Effector CD4-positive, alpha-beta T cell (primary cell): ENCODE measurements around the gene IL11RA.
"Not testable (repeated sequence)": the region's sequence is repeated elsewhere in the genome, so short reads cannot be mapped to it uniquely, and the experiment has no call there.

Experiments used
- DNase-seq: peaks from one replicate; pipeline ENCODE4 v3.0.0-alpha.2; 2020

IL11RA gene

GRCh38 chr9:34630402-34631154 is 21.4 kb upstream of the IL11RA start:
- no peak for DNase-seq

DNA sequence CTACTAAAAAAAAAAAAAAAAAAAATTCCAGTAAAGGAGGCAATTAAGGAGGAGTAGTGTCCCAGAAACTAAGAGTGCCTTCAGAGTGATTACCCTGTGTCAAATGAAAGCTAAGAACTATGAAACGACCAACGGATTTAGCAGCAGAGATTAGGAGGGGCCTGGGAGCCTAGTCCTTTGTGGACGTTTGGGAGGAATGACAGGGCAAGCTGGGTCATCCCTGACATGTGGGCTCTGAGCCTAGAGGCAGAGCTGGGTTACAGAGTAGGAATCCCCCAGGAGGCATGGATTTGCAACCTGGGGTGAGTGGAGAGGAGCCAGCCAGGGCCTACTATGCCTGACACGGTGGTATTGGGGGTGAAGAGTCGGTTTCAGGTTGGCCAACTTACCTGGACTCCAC is 18.8 kb upstream of the IL11RA start:
- DNase-seq: no peak

GRCh38 chr9:34633851-34634550 is 18.0 kb upstream of the IL11RA start:
- DNase-seq: peak; percentile 72

DNA sequence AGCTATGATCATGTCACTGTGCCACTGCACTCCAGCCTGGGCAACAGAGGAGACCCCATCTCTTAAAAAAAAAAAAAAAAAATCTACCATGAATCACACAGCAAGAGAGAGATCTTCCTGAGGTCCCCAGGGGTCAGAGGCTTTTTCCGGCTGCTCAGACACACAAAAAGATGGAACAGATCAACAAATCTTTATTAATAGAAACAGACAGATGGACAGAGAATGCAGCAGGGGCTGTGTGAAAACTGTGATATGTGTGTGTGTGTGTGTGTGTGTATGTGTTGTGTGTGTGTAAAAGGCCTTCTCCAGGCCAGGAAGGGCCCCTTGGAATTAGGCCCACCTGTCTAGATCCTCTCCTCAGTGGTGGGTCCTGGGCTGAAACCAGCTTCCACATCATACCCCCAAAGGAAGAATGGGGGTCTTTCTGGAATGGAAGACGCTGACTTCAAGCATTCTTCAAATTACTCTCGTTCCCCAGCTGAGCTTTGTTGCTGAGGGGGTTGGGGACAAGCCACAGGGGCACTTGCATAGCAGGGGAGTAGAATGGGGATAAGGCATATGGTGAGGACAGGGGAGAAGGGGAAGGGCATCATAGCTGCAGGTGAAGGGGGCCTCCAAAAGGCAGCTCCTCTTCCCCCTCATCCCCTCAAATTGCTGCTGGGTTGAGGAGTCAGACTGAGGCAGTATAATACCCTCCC is 17.3 kb upstream of the IL11RA start:
- no peak for DNase-seq

- DNase-seq: no peak
Measured at GRCh38 chr9:34635556-34635955, 16.4 kb upstream of the IL11RA start.

DNA sequence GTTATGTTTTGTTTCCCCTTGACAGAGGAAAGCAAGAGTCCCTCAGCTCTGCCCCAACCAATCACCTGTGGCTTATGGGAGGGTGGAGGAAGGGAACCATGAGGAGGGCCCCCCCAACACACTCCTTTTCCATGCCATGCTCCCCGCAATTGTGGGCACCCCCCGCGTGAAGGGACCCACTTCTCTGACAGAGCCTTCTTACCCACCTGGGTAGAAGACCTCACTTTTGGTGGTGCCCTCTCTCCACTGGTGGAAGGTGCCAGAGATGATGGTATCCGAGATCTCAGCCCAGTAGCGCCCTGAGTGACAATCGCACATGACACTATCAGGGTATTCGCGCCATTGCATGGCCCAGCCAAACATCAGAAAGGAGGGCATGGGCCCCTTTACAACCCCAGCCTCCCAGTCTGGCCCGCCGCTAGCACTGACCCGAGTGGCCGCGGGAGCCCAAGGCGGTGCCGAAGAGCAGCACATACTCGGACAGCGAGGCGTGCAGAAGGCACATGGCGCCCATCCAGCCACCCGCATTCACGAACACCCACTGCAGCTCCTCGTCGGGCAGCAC is 15.1 kb upstream of the IL11RA start:
- no peak for DNase-seq

DNA sequence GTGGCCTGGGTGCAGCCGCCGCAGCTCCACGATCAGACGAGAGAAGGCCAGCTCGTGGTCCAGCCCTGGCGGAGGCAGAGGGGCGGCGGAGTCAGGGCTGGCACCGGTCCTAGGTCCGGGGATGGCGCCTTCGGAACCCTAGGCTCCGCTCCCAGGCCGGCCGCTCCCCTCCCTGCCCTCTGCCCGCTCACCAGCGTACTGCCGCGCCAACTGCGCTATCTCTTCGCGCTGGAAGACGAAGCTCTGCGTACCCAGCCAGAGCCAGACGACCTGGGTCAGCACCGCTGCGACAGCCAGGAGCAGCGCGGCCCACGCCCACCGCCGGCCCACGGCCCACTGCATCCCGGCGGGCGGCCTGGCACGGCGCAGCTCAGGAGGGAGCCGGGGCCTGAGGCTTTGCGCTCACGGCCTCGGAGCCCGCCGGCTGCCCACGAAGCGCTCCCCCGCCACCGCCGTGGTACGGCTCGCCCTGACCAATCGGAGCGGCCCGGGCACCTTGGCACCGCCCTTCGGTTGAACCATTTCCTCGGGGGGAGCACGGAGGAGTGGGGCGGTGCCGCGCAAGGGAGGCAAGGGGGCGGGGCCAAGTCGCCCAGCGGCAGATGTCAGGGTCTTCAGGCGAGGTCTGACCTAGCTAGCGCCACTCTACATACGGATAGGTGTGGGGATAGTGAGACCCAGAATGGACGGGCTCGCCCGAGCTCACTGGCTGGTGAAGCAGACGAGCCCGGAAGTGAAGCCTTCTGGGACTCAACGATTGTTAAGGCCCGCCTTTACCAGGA is 14.4 kb upstream of the IL11RA start, which contains the start of gene SIGMAR1:
TSS of gene SIGMAR1 (minus strand) at position 432 of the 782 bp plus-strand sequence. CDS start at position 342, 90 bp downstream.
- DNase-seq: peak; percentile 89

GRCh38 chr9:34638138-34638445 is 13.9 kb upstream of the IL11RA start:
- DNase-seq: no peak

DNA sequence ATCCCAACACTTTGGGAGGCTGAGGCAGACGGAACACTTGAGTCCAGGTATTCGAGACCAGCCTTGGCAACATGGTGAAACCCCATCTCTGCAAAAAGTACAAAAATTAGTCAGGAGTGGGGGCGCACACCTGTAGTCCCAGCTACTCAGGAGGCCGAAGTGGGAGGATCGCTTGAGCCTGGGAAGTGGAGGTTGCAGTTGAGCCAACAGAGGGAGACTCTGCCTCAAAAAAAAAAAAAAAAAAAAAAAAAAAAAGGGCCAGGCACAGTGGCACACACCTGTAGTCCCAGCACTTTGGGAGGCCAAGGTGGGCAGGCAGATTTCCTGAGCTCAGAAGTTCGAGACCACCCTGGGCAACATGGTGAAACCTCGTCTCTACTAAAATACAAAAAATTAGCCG is 12.7 kb upstream of the IL11RA start:
- not testable (repeated sequence) for DNase-seq

DNA sequence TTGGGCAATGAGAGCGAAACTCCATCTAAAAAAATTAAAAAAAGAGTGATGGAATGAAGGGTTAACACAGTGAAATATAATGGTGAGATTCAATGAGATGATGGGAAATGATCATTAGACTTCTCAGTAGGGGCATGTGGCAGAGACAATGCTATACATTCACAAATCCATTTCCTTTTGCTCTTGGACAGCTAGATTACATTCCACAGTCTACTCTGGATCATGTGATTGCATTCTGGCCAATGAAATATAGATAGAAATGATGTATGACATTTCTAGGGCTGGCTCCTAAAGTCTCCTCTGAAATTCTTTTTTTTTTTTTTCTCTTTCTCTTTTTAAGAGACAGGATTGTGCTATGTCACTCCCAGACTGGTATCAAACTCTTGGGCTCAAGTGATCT is 9.3 kb upstream of the IL11RA start:
- DNase-seq: no peak

GRCh38 chr9:34644766-34645314 is 7.1 kb upstream of the IL11RA start:
- DNase-seq: no peak

DNA sequence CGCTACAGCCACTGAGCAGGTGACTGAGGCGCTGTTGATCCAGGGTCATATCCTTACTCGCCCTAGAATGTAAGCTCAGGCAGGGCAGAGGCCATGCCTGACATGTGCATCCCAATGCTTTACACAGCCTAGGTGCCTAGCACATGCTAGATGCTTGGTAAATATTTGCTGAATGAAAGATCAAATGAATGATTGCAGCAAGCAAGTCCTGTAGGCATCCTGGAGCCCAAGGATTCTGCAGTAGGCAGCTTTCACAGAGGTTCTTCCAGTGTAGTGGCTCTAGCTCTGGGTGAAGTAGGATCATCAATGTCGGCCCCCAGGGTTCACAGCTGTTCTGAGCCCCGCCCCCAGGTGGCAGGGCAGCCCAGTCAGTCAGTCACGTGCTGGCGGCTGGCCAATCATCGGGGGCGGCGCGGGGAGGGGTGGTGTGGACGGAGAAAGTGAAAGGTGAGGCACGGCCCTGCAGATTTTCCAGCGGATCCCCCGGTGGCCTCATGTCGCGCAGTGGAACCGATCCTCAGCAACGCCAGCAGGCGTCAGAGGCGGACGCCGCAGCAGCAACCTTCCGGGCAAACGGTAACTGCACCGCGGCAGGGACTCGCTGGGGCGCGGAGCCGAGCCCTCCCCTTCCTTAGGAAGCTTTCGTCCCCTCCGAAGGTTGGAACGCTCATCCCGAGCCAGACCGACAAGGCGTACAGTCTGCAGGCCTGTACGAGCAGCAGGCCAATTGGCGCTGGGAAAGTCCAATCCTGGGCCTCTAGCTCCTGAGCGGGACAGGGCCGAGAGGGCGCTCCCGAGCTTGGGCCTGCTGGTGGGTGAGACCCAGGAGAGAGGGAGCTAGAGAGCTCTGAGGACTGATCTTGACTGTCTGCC is 5.5 kb upstream of the IL11RA start, which contains the start of gene GALT:
TSS of gene GALT (plus strand) at position 465 of the 873 bp plus-strand sequence. CDS start at position 495, 30 bp downstream.
- peak; percentile 96 for DNase-seq

- no peak for DNase-seq
Measured at GRCh38 chr9:34647084-34647403, 4.9 kb upstream of the IL11RA start.

- no peak for DNase-seq
Measured at GRCh38 chr9:34647651-34648050, 4.3 kb upstream of the IL11RA start.

DNA sequence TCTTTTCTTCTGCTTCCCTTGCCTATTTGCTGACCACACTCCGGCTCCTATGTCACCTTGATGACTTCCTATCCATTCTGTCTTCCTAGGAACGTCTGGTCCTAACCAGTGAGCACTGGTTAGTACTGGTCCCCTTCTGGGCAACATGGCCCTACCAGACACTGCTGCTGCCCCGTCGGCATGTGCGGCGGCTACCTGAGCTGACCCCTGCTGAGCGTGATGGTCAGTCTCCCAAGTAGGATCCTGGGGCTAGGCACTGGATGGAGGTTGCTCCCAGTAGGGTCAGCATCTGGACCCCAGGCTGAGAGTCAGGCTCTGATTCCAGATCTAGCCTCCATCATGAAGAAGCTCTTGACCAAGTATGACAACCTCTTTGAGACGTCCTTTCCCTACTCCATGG is 3.3 kb upstream of the IL11RA start:
- DNase-seq: no peak

GRCh38 chr9:34650816-34651215 is 1.2 kb upstream of the IL11RA start:
- no peak for DNase-seq

GRCh38 chr9:34651321-34651720 is 664 bp upstream of the IL11RA start:
- no peak for DNase-seq

GRCh38 chr9:34652602-34653000 is 616 bp downstream of the IL11RA start:
- DNase-seq: no peak

GRCh38 chr9:34653151-34654072 is 1.4 kb downstream of the IL11RA start:
- no peak for DNase-seq
